ENCODE data around the gene KCNK1. TPM values are rescaled to one million over a fixed set of nuclear protein-coding genes. Genes with fewer than 3 reads are reported as not detected.

KCNK1 gene
- not detected in 2 replicates for total RNA-seq (2014; rRNA removed; shearing (Covaris generic))

DNA sequence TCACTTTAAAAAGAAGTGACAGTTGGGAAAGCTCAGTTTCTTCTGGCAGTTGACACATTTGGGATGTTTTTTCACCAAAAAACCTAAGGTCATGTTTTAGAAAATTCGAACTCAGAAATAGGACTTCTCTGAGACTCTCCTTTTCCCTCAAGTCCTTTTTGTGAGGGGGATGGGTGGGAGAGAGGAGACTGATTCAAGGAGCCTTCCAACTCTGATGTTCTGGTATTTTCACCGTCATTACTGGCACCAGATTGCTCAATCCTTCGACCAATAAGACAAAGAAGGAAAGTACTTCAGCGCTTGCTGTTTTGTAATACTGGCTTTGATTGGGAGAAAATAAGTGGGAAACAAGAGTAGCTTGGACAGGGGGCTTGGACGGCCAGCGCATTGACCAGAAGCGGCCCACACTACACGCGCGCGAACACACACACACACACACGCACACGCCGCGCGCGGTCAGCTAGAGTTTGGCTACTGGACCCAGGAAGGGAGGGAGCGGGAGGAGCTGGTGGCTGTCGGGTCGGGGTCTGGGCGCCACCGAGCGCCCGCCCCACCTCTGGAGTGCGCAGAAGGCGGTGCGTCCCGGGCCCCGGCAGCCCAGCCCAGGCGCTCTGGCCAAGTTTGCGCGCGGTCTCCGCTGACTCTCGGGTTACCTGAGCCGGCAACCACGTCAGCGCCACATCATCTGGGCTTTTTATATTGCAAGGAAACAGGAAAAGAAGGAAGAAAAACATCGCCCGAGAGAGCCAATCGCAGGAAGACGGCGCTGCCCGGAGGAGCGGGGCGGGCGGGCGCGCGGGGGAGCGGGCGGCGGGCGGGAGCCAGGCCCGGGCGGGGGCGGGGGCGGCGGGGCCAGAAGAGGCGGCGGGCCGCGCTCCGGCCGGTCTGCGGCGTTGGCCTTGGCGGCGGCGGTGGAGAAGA, at the start of gene KCNK1:
Gene KCNK1 (plus strand): TSS at position 855 of the 921 bp plus-strand sequence. CDS start 66 bp downstream, at position 921.
- no peak within 1 kb of the TSS for H3K27ac ChIP-seq
- no peak for DNase-seq
- H3K36me3 ChIP-seq, result no peaks in the 10 kb centered on the region
- no peaks in the 10 kb centered on the region; the same call in 1 of the 2 replicates for H3K27me3 ChIP-seq
- H3K9me3 ChIP-seq (replicated peaks), result no peaks in the 10 kb centered on the region
- no peaks in the 10 kb centered on the region for H3K4me1 ChIP-seq
- no peak within 1 kb of the TSS for H3K4me3 ChIP-seq

DNA sequence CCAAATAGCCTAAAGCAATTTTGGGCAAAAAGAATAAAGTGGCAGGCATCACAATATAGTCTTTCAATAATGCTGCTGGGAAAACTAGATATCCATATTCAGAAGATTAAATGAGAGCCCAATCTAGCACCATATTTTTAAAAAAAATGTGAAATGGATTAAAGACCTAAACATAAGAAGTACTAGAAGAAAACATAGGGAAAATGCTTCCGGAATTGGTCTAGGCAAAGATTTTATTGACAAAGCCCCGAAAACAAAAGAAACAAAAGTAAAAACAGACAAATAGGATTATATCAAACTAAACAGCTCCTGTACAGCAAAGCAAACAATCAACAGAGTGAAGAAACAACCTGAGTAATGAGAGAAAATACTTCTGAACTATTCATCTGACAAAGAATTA, 48.6 kb upstream of the KCNK1 start:
- H3K4me3 ChIP-seq, result no peak overlapping the region
- H3K4me1 ChIP-seq, result no peaks in the 10 kb centered on the region
- H3K9me3 ChIP-seq (replicated peaks), result no peaks in the 10 kb centered on the region
- H3K27me3 ChIP-seq, result 0 out of 2 replicates have a peak, but pooled peaks cover 6% of the 10 kb centered on the region
- no peaks in the 10 kb centered on the region for H3K36me3 ChIP-seq
- DNase-seq, result no peak
- no peak overlapping the region for H3K27ac ChIP-seq

DNA sequence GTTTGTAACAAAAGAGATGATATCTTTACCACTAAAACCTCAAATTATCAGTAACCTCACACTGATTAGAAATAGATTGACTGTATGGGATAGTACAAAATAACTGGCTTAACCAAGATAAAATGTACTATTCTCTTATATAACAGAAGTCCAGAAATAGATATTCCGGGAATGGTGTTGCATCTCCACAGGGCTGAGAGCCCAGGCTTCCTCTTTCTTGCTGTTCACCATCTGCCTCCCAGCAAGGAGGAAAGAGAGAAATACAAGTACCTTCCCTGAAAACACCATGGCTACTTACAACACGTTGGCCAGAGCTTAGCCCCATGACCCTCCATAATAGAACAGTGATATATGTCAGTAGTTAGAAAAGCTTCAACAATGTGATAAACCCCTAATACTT, 47.0 kb upstream of the KCNK1 start:
- Histone ChIP-seq H3K36me3 (no peaks in the 10 kb centered on the region), H3K9me3 (replicated peaks) (no peaks in the 10 kb centered on the region), H3K27ac (no peak overlapping the region), H3K27me3 (0 out of 2 replicates have a peak, but pooled peaks cover 6% of the 10 kb centered on the region), H3K4me1 (no peaks in the 10 kb centered on the region), H3K4me3 (no peak overlapping the region)
- no peak for DNase-seq

DNA sequence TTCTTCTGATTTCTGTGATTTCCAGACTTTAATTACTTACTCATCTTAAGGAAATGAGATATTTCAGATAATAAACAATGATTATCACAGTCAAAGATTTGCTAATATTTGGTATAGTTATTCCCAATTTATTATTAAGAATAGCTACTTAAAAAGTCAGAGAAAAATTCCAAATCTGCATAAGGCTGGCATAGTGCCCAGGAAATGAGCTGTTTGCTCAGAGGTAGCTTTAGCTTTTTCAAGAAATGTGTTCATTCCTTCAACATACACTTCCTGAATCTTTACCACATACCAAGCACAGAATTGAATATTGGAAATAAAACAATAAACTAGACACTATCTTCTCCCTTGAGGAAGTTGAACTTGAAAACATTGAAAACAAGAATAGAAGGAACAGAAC, 44.3 kb upstream of the KCNK1 start:
- Histone ChIP-seq H3K27me3 (0 out of 2 replicates have a peak, but pooled peaks cover 6% of the 10 kb centered on the region), H3K27ac (no peak overlapping the region), H3K9me3 (replicated peaks) (no peaks in the 10 kb centered on the region), H3K4me1 (no peaks in the 10 kb centered on the region), H3K36me3 (no peaks in the 10 kb centered on the region), H3K4me3 (no peak overlapping the region)
- no peak for DNase-seq

DNA sequence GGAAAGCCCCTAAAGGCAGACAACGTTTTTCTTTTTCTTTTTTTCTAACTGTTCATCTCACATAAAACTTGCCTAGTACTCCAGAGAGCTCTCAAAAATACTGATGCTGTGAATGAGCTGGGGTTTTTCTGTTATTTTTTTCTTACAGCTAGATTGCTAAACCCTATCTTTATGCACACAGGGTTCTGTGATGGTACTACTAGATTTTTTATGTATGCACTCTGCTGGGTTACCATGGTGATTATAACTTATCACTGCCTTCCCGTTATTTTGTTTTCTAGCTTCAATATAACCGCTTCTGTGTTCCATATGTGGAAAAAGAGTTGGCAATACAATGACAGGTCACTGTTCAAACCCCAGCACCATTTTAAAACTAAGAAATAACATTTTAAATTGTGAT, 43.7 kb upstream of the KCNK1 start:
- no peak overlapping the region for H3K27ac ChIP-seq

DNA sequence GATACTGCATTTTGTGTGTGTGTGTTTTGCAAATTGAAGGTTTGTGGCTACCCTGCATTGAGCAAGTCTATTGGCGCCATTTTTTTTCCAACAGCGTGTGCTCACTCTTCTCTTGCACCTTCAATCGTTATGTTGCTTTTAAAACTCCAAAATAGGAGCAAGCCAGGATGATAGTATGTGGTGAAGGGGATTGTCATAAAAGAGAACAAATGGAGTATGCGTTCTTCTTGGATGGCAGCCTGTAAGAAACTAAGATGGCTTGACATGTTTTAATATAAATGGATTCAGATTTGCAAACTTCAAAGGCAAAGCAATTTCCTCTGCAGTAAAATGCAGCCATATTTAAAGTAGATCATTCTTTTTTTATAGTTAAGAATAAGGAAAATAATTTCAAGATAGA, 43.2 kb upstream of the KCNK1 start:
- Histone ChIP-seq H3K27ac (no peak overlapping the region), H3K36me3 (no peaks in the 10 kb centered on the region), H3K4me1 (no peaks in the 10 kb centered on the region), H3K4me3 (no peak overlapping the region), H3K9me3 (replicated peaks) (no peaks in the 10 kb centered on the region), H3K27me3 (0 out of 2 replicates have a peak, but pooled peaks cover 6% of the 10 kb centered on the region)
- no peak for DNase-seq

More for the DNA sequence above, 43.7 kb upstream of the KCNK1 start:
- no peak for DNase-seq
- Histone ChIP-seq H3K36me3 (no peaks in the 10 kb centered on the region), H3K27me3 (0 out of 2 replicates have a peak, but pooled peaks cover 6% of the 10 kb centered on the region), H3K4me1 (no peaks in the 10 kb centered on the region), H3K9me3 (replicated peaks) (no peaks in the 10 kb centered on the region), H3K4me3 (no peak overlapping the region)

DNA sequence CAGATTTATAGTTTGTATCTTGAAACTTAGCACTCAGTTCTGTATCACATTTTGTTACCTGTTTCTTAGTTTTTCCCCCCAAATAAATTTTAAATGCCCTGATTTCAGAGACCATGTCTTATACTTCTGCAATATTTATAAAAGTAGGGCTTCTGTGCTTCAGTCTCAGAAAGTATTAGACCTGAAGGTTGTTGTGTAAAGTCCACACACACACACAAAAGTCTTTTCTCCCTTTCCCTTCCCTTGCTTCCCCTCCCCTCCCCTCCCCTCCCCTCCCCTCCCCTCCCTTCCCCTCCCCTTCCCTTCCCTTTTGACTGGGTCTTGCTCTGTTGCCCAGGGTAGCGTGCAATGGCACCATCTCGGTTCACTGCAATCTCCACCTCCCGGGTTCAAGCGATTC, 41.0 kb upstream of the KCNK1 start:
- H3K27me3 ChIP-seq, result 0 out of 2 replicates have a peak, but pooled peaks cover 6% of the 10 kb centered on the region

DNA sequence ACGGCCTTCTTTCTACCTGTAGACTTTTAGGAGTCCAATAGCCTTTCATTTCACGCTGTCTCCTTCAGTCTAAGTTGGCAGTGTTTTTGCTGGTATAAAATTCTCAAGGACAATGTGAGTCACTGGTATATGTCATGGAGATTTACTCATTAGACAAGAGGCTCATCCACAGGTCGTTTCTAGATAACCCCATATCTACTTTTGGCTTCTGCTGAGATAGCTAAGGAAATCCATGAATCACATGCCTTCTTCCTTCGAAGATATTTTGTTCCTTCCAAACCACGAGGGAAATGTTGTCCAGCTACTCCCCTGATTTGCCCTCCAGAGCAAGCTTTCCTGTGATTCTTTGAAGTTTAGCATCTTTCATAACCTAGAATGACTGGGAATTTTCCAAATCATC, 38.5 kb upstream of the KCNK1 start:
- no peak for DNase-seq

More for the DNA sequence above, 41.0 kb upstream of the KCNK1 start:
- no peaks in the 10 kb centered on the region for H3K36me3 ChIP-seq
- H3K4me1 ChIP-seq, result no peaks in the 10 kb centered on the region
- no peak overlapping the region for H3K27ac ChIP-seq
- DNase-seq, result no peak
- H3K4me3 ChIP-seq, result no peak overlapping the region
- no peaks in the 10 kb centered on the region for H3K9me3 ChIP-seq (replicated peaks)

DNA sequence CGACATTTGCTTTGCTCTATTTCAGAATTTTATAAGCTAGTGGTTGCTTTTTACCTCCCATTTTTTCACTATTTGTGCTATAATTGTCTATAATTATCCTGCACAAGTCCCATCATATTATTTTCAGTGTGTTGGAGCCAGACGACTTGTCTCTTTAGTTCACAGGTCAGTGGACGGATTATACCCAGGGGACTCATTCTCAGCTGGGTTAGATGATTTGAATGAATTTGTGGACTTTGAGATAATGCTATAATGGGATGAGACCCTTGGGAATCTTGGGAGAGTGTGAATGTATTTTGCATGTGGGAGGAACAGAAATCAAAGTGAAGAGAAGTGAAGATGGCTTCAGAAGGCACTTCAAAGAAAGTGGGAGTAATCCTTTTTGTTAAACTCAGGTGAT, 31.5 kb upstream of the KCNK1 start:
- no peak for DNase-seq
- Histone ChIP-seq H3K27me3 (no peaks in the 10 kb centered on the region), H3K4me1 (no peaks in the 10 kb centered on the region), H3K27ac (no peak overlapping the region), H3K4me3 (no peak overlapping the region), H3K9me3 (replicated peaks) (no peaks in the 10 kb centered on the region), H3K36me3 (no peaks in the 10 kb centered on the region)

More for the DNA sequence above, 38.5 kb upstream of the KCNK1 start:
- Histone ChIP-seq H3K27ac (no peak overlapping the region), H3K4me1 (no peaks in the 10 kb centered on the region), H3K36me3 (no peaks in the 10 kb centered on the region), H3K4me3 (no peak overlapping the region), H3K9me3 (replicated peaks) (no peaks in the 10 kb centered on the region), H3K27me3 (no peaks in the 10 kb centered on the region)

DNA sequence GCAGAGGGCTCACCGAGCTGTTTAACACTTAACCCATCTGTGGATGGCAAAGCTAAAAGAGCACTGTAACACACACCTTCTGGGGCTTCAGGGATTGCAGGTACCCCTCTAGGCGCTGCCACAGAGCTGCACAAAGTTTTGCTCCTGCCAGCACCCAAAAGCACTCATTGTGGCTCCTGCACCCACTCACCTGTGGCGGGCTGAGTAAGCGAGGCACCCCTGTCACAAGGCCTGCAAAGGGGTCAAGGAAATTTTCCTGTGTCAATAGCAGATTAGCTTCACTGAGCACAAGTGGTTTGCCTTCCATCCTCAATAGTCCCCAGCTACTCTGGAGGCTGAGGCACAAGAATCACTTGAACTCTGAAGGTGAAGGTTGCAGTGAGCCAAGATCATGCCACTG, 29.5 kb upstream of the KCNK1 start:
- Histone ChIP-seq H3K36me3 (no peaks in the 10 kb centered on the region), H3K27me3 (no peaks in the 10 kb centered on the region), H3K4me3 (no peak overlapping the region), H3K4me1 (no peaks in the 10 kb centered on the region), H3K9me3 (replicated peaks) (no peaks in the 10 kb centered on the region), H3K27ac (no peak overlapping the region)
- no peak for DNase-seq

DNA sequence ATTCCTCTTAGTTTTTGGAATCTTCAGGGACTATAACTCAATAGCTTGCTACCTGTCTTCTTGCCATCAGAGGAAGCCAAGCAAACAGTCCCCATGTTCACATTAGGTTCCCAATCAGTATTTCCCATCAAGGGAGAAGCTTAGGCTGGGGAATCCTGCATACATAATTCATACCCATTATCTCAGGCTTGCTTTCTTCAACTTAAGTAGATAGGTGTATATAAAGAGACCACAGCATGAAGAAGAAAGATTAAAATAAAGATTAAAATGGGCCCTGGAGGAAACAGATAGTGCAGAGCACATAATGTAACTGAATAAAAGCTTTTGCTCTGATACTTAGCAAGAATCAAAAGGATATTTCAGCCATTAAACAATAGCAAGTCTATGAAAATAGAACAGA, 29.0 kb upstream of the KCNK1 start:
- H3K4me3 ChIP-seq, result no peak overlapping the region
- H3K27ac ChIP-seq, result no peak overlapping the region
- DNase-seq, result no peak
- H3K36me3 ChIP-seq, result no peaks in the 10 kb centered on the region
- no peaks in the 10 kb centered on the region for H3K27me3 ChIP-seq
- no peaks in the 10 kb centered on the region for H3K4me1 ChIP-seq
- H3K9me3 ChIP-seq (replicated peaks), result no peaks in the 10 kb centered on the region

DNA sequence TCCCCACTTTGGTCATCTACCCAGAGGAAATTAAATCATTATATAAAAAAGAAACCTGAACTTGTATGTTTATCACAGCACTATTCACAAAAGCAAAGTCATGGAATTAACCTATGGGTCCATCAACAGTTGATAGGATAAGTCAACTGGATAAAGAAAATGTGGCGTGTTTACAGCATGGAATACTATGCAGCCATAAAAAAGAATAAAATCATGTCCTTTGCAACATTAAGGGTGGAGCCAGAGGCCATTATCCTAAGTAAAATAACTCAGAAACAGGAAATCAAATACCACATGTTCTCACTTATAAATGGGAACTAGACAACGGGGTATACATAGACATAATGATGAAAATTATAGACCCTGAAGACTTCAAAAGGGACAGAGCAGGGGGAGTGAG, 27.6 kb upstream of the KCNK1 start:
- no peaks in the 10 kb centered on the region for H3K4me1 ChIP-seq
- no peaks in the 10 kb centered on the region for H3K27me3 ChIP-seq
- no peaks in the 10 kb centered on the region for H3K36me3 ChIP-seq
- DNase-seq, result no peak
- no peak overlapping the region for H3K27ac ChIP-seq
- H3K9me3 ChIP-seq (replicated peaks), result no peaks in the 10 kb centered on the region
- H3K4me3 ChIP-seq, result no peak overlapping the region

DNA sequence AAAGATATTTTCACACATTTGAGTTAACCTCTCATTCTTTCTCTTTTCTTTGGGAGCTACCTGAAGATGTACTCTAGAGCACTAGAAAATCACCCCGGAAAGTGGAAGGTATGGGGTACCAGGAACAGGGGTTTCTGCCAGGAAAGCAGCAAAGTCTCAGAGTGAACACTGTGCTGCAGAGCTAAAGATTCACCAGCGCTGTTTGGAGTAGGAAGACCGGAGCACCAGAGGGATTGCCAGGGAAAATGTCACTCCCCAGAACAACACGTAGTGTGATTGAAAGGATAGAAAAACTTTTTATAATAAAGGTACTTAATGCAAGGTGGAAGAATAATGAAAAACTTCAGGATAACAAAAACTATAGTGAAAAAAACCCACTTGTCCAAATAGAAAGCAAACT, 26.7 kb upstream of the KCNK1 start:
- no peaks in the 10 kb centered on the region for H3K9me3 ChIP-seq (replicated peaks)
- H3K27me3 ChIP-seq, result no peaks in the 10 kb centered on the region
- no peaks in the 10 kb centered on the region for H3K36me3 ChIP-seq
- no peak overlapping the region for H3K27ac ChIP-seq
- no peak overlapping the region for H3K4me3 ChIP-seq
- DNase-seq, result no peak
- H3K4me1 ChIP-seq, result no peaks in the 10 kb centered on the region

DNA sequence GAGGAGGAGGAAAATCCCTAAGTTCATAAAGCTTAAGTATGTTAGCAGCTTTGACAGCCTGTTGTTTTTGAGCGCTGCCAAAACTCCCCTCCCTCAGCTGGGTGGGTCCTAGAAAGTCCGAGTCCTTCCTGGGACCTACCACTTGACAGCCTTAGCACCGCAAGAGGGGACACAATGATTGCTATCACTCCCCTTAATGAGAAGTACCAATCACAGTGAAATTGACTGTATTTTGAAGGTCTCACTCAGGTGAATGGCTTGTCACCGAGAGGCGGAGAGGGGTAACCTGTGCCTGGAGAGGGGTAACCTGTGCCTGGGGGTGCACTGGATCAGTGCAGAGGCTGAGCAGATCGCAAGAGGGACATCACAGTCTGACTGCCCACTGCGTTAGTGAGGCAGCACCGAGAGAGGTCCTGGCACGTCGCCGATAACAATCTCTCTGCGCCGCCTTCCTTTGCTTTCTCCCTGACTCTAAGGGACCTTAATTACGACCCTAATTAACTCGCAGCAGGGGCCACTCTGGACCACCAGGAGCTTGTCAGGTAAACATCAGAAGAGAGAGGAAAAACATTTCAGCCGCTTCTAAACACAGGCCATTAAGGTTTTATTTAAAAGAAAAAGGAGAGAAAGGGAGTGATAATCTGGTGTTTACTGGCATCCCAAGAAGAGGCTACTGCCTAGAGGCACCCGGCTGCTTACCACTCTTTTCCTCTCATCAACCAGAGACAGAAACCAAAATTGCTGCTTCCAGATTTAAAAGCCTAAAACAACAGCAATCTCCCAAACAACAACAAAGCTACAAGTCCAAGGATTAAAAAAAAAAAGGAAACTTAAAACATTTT, 25.7 kb upstream of the KCNK1 start:
- Histone ChIP-seq H3K9me3 (replicated peaks) (no peaks in the 10 kb centered on the region), H3K27me3 (no peaks in the 10 kb centered on the region), H3K4me3 (no peak overlapping the region), H3K27ac (no peak overlapping the region), H3K4me1 (no peaks in the 10 kb centered on the region), H3K36me3 (no peaks in the 10 kb centered on the region)
- DNase-seq, result no peak

DNA sequence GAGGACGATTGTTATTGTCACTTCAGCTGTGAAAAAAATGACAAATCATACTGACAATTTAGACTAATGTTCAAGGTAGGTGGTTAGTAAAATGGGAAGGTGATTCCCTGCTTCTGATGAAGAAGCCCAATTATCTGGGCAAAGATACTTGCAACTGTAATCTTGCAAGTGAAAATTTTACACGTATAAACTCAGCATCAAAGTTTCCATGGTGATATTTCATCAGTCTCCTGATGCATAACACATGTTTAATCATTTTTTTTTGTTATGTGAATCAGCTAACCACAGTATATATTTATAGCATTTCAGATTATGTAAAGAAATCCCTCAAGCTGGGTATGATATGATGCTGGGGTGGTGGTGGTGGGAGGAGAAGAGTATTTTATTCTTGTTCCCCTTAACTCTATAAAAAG, 16.4 kb upstream of the KCNK1 start:
- Histone ChIP-seq H3K36me3 (no peaks in the 10 kb centered on the region), H3K4me1 (no peaks in the 10 kb centered on the region), H3K4me3 (no peak overlapping the region), H3K9me3 (replicated peaks) (no peaks in the 10 kb centered on the region), H3K27ac (no peak overlapping the region), H3K27me3 (0 out of 2 replicates have a peak, but pooled peaks cover under 1% of the 10 kb centered on the region)
- no peak for DNase-seq
